Trophoblast cell (in vitro differentiated cells and primary cell): ENCODE data around the gene VASH1.

Experiments used
- DNase-seq, 2 donors: peaks; one replicate each; pipeline ENCODE4 v3.0.0-alpha.2; 2016
- H2AFZ ChIP-seq: 2 replicates; pipeline ENCODE4 v1.6.1; 2013; ENCODE audit warnings: low read length, moderate library complexity, mild to moderate bottlenecking; ENCODE audit not compliant: insufficient read depth, poor library complexity
- H2AK5ac ChIP-seq: 2 replicates; pipeline ENCODE4 v1.6.1; 2013; ENCODE audit warnings: mild to moderate bottlenecking, low read length
- H2BK120ac ChIP-seq: 2 replicates; pipeline ENCODE4 v1.6.1; 2013; ENCODE audit warnings: low read length, mild to moderate bottlenecking, moderate library complexity; ENCODE audit not compliant: insufficient read depth, poor library complexity
- H2BK12ac ChIP-seq: 2 replicates; pipeline ENCODE4 v1.6.1; 2013; ENCODE audit warnings: mild to moderate bottlenecking, low read length, moderate library complexity
- H2BK5ac ChIP-seq: 2 replicates; pipeline ENCODE4 v1.6.1; 2013; ENCODE audit warnings: low read length, low read depth, moderate library complexity, mild to moderate bottlenecking; ENCODE audit not compliant: poor library complexity
- H3K14ac ChIP-seq: 2 replicates; pipeline ENCODE4 v1.6.1; 2013; ENCODE audit warnings: mild to moderate bottlenecking, low read length
- H3K18ac ChIP-seq: 2 replicates; pipeline ENCODE4 v1.6.1; 2013; ENCODE audit warnings: mild to moderate bottlenecking, low read length
- H3K23ac ChIP-seq: 2 replicates; pipeline ENCODE4 v1.6.1; 2013; ENCODE audit warnings: low read length
- H3K27ac ChIP-seq: 2 replicates; pipeline ENCODE4 v1.5.1; 2013; ENCODE audit warnings: low read depth, mild to moderate bottlenecking, inconsistent platforms, low read length, moderate library complexity
- H3K27me3 ChIP-seq: 2 replicates; pipeline ENCODE4 v1.6.1; 2013; ENCODE audit warnings: inconsistent platforms, mild to moderate bottlenecking, low read length, moderate library complexity; ENCODE audit not compliant: insufficient read depth
- H3K36me3 ChIP-seq, 2 experiments: 1 replicate in 1 of 2; 2 replicates in 1 of 2; pipeline ENCODE4 v1.6.1; 2013; ENCODE audit warnings: low read length in 2 of 2, mild to moderate bottlenecking in 2 of 2, moderate library complexity in 1 of 2; ENCODE audit not compliant: insufficient read depth in 2 of 2, control insufficient read depth in 1 of 2
- H3K4ac ChIP-seq: 2 replicates; pipeline ENCODE4 v1.6.1; 2013; ENCODE audit warnings: low read depth, mild to moderate bottlenecking, low read length, moderate library complexity
- H3K4me1 ChIP-seq, 2 experiments: 1 replicate in 1 of 2; 2 replicates in 1 of 2; pipeline ENCODE4 v1.6.1; 2013; ENCODE audit warnings: low read length in 2 of 2, mild to moderate bottlenecking in 2 of 2, moderate library complexity in 1 of 2; ENCODE audit not compliant: insufficient read depth in 2 of 2, control insufficient read depth in 1 of 2
- H3K4me2 ChIP-seq: 2 replicates; pipeline ENCODE4 v1.6.1; 2013; ENCODE audit warnings: inconsistent platforms, mild to moderate bottlenecking, low read length, moderate library complexity
- H3K4me3 ChIP-seq: 2 replicates; pipeline ENCODE4 v1.5.1; 2013; ENCODE audit warnings: mild to moderate bottlenecking, low read depth, low read length, inconsistent platforms
- H3K79me1 ChIP-seq: one replicate; pipeline ENCODE4 v1.6.1; 2013; ENCODE audit warnings: low read length
- H3K79me2 ChIP-seq: 2 replicates; pipeline ENCODE4 v1.6.1; 2013; ENCODE audit warnings: low read length, mild to moderate bottlenecking; ENCODE audit not compliant: control insufficient read depth, insufficient read depth, poor library complexity
- H3K9ac ChIP-seq: 2 replicates; pipeline ENCODE4 v1.6.1; 2013; ENCODE audit warnings: mild to moderate bottlenecking, low read length
- H3K9me3 ChIP-seq: 2 replicates; pipeline ENCODE4 v1.6.1; 2013; ENCODE audit warnings: low read depth, mild to moderate bottlenecking, control low read depth, inconsistent platforms, low read length; ENCODE audit not compliant: insufficient read depth
- H4K12ac ChIP-seq: 2 replicates; pipeline ENCODE4 v1.6.1; 2013; ENCODE audit warnings: low read depth, mild to moderate bottlenecking, low read length, moderate library complexity
- H4K8ac ChIP-seq: 2 replicates; pipeline ENCODE4 v1.6.1; 2013; ENCODE audit warnings: low read depth, mild to moderate bottlenecking, low read length, moderate library complexity
- H4K91ac ChIP-seq: one replicate; pipeline ENCODE4 v1.6.1; 2013; ENCODE audit warnings: low read depth, mild to moderate bottlenecking, low read length, moderate library complexity
- WGBS: extraction: QIAGEN DNeasy Blood & Tissue Kit; methylation state at CpG from one replicate; pipeline ENCODE4 v1.1.7; 2013; ENCODE audit warnings: missing lambda C conversion rate; ENCODE audit not compliant: insufficient read length, insufficient coverage; ENCODE audit errors: extremely low coverage; 5-methylcytosine and 5-hydroxymethylcytosine counted together

The VASH1 gene

GRCh38 chr14:76754586-76754985, 6.7 kb upstream of the VASH1 start:
- WGBS = no CpG with 5 or more reads among the region's 7 CpGs
- H3K14ac ChIP-seq = no peak overlapping the region
- no peak overlapping the region for H3K23ac ChIP-seq
- H3K9me3 ChIP-seq = no peaks in the 10 kb centered on the region
- DNase-seq = no peak
- no peak overlapping the region for H3K9ac ChIP-seq
- no peak overlapping the region for H2BK5ac ChIP-seq
- no peaks in the 10 kb centered on the region for H3K79me2 ChIP-seq
- no peak overlapping the region for H2BK12ac ChIP-seq
- no peak overlapping the region for H3K4ac ChIP-seq
- no peak overlapping the region for H2AK5ac ChIP-seq
- H3K4me2 ChIP-seq = no peak overlapping the region
- no peak overlapping the region for H2AFZ ChIP-seq
- H2BK120ac ChIP-seq = no peak overlapping the region
- no peak overlapping the region for H4K12ac ChIP-seq
- no peak overlapping the region for H3K4me3 ChIP-seq
- H3K79me1 ChIP-seq = no peaks in the 10 kb centered on the region
- no peak overlapping the region for H4K8ac ChIP-seq
- no peak overlapping the region for H3K18ac ChIP-seq
- no peaks in the 10 kb centered on the region for H3K27me3 ChIP-seq
- no peak overlapping the region for H3K27ac ChIP-seq
- H3K4me1 ChIP-seq = no peaks in the 10 kb centered on the region
- H4K91ac ChIP-seq = no peak overlapping the region
- H3K36me3 ChIP-seq = no peaks in the 10 kb centered on the region

GRCh38 chr14:76755610-76756370, 5.5 kb upstream of the VASH1 start:
- H2AFZ ChIP-seq = no peak overlapping the region
- no peaks in the 10 kb centered on the region for H3K36me3 ChIP-seq
- H4K8ac ChIP-seq = no peak overlapping the region
- peaks cover 2 to 3% of the 10 kb centered on the region in 2 experiments for H3K4me1 ChIP-seq
- H3K23ac ChIP-seq = no peak overlapping the region
- no peak overlapping the region for H3K4me3 ChIP-seq
- WGBS = no CpG with 5 or more reads among the region's 9 CpGs
- peaks cover 4% of the 10 kb centered on the region for H3K27me3 ChIP-seq
- H3K18ac ChIP-seq = no peak overlapping the region
- no peak overlapping the region for H3K14ac ChIP-seq
- no peak overlapping the region for H4K91ac ChIP-seq
- peaks cover under 1% of the 10 kb centered on the region for H3K79me1 ChIP-seq
- no peak overlapping the region for H2BK120ac ChIP-seq
- H3K9me3 ChIP-seq = no peaks in the 10 kb centered on the region
- H3K4ac ChIP-seq = no peak overlapping the region
- no peak for DNase-seq
- H3K4me2 ChIP-seq = no peak overlapping the region
- H2BK12ac ChIP-seq = no peak overlapping the region
- no peak overlapping the region for H2BK5ac ChIP-seq
- no peak overlapping the region for H3K27ac ChIP-seq
- H3K79me2 ChIP-seq = no peaks in the 10 kb centered on the region
- H2AK5ac ChIP-seq = no peak overlapping the region
- no peak overlapping the region for H4K12ac ChIP-seq
- no peak overlapping the region for H3K9ac ChIP-seq

DNA sequence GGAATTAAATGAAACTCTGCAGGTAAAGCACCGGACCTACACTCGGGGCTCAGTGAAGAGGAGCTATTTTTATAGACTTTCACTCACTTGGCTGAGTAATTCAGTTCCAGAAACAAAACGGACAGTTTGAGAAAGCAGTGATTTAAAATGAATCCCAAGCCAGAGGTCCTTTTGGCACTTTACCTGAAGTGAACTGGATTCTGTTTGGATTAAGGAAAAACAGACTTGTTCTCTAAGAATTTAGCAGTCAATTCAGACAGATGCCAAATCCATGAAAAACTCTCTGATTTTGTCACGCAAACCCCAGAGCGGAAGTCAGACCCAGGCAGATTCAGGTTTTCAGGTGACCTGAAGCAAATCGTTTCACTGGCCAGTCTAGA, 4.9 kb upstream of the VASH1 start:
- H3K9me3 ChIP-seq = no peaks in the 10 kb centered on the region
- no peak overlapping the region for H4K8ac ChIP-seq
- no peak overlapping the region for H3K9ac ChIP-seq
- H3K23ac ChIP-seq = no peak overlapping the region
- no peaks in the 10 kb centered on the region for H3K36me3 ChIP-seq
- no peak overlapping the region for H2AK5ac ChIP-seq
- peaks cover under 1% of the 10 kb centered on the region for H3K79me2 ChIP-seq
- H3K4me2 ChIP-seq = no peak overlapping the region
- no peak overlapping the region for H2BK120ac ChIP-seq
- peaks cover 2 to 4% of the 10 kb centered on the region in 2 experiments for H3K4me1 ChIP-seq
- H3K18ac ChIP-seq = no peak overlapping the region
- H2AFZ ChIP-seq = no peak overlapping the region
- H4K91ac ChIP-seq = no peak overlapping the region
- H3K4me3 ChIP-seq = no peak overlapping the region
- no peak overlapping the region for H3K14ac ChIP-seq
- H2BK5ac ChIP-seq = no peak overlapping the region
- H2BK12ac ChIP-seq = no peak overlapping the region
- H4K12ac ChIP-seq = no peak overlapping the region
- no CpG with 5 or more reads among the region's 6 CpGs for WGBS
- peaks cover 5% of the 10 kb centered on the region for H3K79me1 ChIP-seq
- H3K4ac ChIP-seq = no peak overlapping the region
- no peak overlapping the region for H3K27ac ChIP-seq
- no peak for DNase-seq
- H3K27me3 ChIP-seq = peaks cover 4% of the 10 kb centered on the region

GRCh38 chr14:76759589-76759988, 1.7 kb upstream of the VASH1 start:
- Histone ChIP-seq H3K14ac (no peak overlapping the region), H2BK12ac (no peak overlapping the region), H4K8ac (no peak overlapping the region), H2AK5ac (no peak overlapping the region), H3K4ac (no peak overlapping the region), H3K18ac (no peak overlapping the region), H3K23ac (no peak overlapping the region), H4K12ac (no peak overlapping the region), H3K79me2 (peaks cover 2% of the 10 kb centered on the region), H3K4me3 (no peak overlapping the region), H2AFZ (no peak overlapping the region), H3K9me3 (no peaks in the 10 kb centered on the region), H3K4me2 (no peak overlapping the region), H2BK120ac (no peak overlapping the region), H3K27me3 (peaks cover 22% of the 10 kb centered on the region), H3K79me1 (peaks cover 6% of the 10 kb centered on the region), H3K36me3 (no peaks in the 10 kb centered on the region), H3K9ac (no peak overlapping the region), H3K27ac (no peak overlapping the region), H3K4me1 (peaks cover 7 to 8% of the 10 kb centered on the region in 2 experiments), H2BK5ac (no peak overlapping the region), H4K91ac (no peak overlapping the region)
- no peak for DNase-seq
- WGBS = no CpG with 5 or more reads among the region's 4 CpGs
